ENCODE results near the gene BRD9.

The BRD9 gene

GRCh38 chr5:905139-905642, 12.6 kb upstream of the BRD9 start:
- DNase-seq (ENCODE audit: low read depth in 3 of 3, low spot score in 1 of 3): no peak

- no peak for DNase-seq (ENCODE audit: low read depth in 3 of 3, low spot score in 1 of 3)
These were observed 11.1 kb upstream of the BRD9 start for GRCh38 chr5:903756-904096.

GRCh38 chr5:902129-902916, 9.7 kb upstream of the BRD9 start:
- DNase-seq (ENCODE audit: low read depth in 3 of 3, low spot score in 1 of 3): no peak

- no peak for DNase-seq (ENCODE audit: low read depth in 3 of 3, low spot score in 1 of 3)
These were observed 8.2 kb upstream of the BRD9 start for GRCh38 chr5:900781-901180.

GRCh38 chr5:893711-894110, 1.1 kb upstream of the BRD9 start:
- DNase-seq (ENCODE audit: low read depth in 3 of 3, low spot score in 1 of 3): no peak

- DNase-seq (ENCODE audit: low read depth in 3 of 3, low spot score in 1 of 3): no peak
These were observed 521 bp upstream of the BRD9 start for GRCh38 chr5:893137-893506.

GRCh38 chr5:891837-892393, 686 bp downstream of the BRD9 start:
- DNase-seq (ENCODE audit: low read depth in 3 of 3, low spot score in 1 of 3): no peak

- no peak for DNase-seq (ENCODE audit: low read depth in 3 of 3, low spot score in 1 of 3)
These were observed 1.3 kb downstream of the BRD9 start for GRCh38 chr5:891117-891836.

GRCh38 chr5:889075-889710, 3.4 kb downstream of the BRD9 start:
- DNase-seq (ENCODE audit: low read depth in 3 of 3, low spot score in 1 of 3): no peak

GRCh38 chr5:888638-889035, 4.0 kb downstream of the BRD9 start:
- DNase-seq (ENCODE audit: low read depth in 3 of 3, low spot score in 1 of 3): no peak

GRCh38 chr5:887947-888637, 4.5 kb downstream of the BRD9 start:
- DNase-seq (ENCODE audit: low read depth in 3 of 3, low spot score in 1 of 3): no peak

GRCh38 chr5:886716-887325, 5.8 kb downstream of the BRD9 start:
- no peak for DNase-seq (ENCODE audit: low read depth in 3 of 3, low spot score in 1 of 3)

GRCh38 chr5:886036-886435, 6.6 kb downstream of the BRD9 start:
- DNase-seq (ENCODE audit: low read depth in 3 of 3, low spot score in 1 of 3): no peak

GRCh38 chr5:885529-885928, 7.1 kb downstream of the BRD9 start:
- no peak for DNase-seq (ENCODE audit: low read depth in 3 of 3, low spot score in 1 of 3)

GRCh38 chr5:885127-885442, 7.5 kb downstream of the BRD9 start:
- no peak for DNase-seq (ENCODE audit: low read depth in 3 of 3, low spot score in 1 of 3)

- no peak for DNase-seq (ENCODE audit: low read depth in 3 of 3, low spot score in 1 of 3)
These were observed 8.1 kb downstream of the BRD9 start for GRCh38 chr5:884345-885126.

GRCh38 chr5:883475-884181, 9.0 kb downstream of the BRD9 start:
- no peak for DNase-seq (ENCODE audit: low read depth in 3 of 3, low spot score in 1 of 3)

GRCh38 chr5:882253-883183, 10.1 kb downstream of the BRD9 start:
- DNase-seq (ENCODE audit: low read depth in 3 of 3, low spot score in 1 of 3): no peak

GRCh38 chr5:881551-881935, 11.1 kb downstream of the BRD9 start:
- DNase-seq (ENCODE audit: low read depth in 3 of 3, low spot score in 1 of 3): no peak
